Stimulated activated CD4-positive, alpha-beta T cell treated with anti-CD3 and anti-CD28 coated beads, TNF-alpha, amount 100 ng/mL, for 24 hours (primary cell): ENCODE measurements around the gene MARS1.
"Not testable (repeated sequence)": the region's sequence is repeated elsewhere in the genome, so short reads cannot be mapped to it uniquely, and the experiment has no call there.

Experiments used
- DNase-seq, 3 experiments: peaks; one replicate each; pipeline ENCODE4 v3.0.0-alpha.2; 2020; ENCODE audit warnings: low read depth in 3 of 3

The MARS1 gene

DNA sequence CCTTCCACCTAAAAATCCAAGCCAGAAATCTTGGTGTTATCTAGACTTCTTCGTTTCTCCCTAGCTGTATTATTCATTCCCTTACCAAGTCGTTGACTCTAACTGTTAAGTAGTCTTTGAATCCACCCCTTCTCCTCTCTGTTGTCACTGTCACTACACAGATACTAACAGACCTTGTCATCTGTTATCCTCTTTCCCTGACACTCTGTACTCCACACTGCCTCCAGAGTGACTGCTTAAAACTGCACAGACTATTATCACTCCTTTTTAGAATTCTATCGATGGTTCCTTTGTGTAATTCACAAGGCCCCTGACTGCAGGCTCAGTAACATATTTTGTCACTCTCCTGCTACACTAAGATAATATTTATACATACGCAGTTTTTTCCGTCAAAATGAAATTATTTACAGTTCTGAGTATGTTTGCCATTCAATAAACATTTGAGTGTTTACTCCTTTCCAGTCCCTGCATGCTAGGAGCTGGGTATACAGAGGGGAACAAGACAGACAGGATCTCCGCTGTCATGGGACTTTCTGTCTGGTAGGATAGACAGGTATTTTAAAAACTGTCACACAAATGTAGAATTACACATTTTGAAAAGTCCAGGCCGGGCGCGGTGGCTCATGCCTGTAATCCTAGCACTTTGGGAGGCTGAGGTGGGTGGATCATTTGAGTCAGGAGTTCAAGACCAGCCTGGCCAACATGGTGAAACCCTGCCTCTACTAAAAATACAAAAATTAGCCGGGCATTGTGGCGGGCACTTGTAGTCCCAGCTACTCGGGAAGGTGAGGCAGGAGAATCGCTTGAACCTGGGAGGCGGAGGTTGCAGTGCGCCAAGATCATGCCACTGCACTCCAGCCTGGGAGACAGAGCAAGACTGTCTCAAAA, 3.8 kb downstream of the MARS1 start:
- DNase-seq, result no peak

GRCh38 chr12:57495051-57495701, 7.3 kb downstream of the MARS1 start:
- not testable (repeated sequence) for DNase-seq

- DNase-seq, result no peak
These were observed 9.0 kb downstream of the MARS1 start for GRCh38 chr12:57496822-57497221.

DNA sequence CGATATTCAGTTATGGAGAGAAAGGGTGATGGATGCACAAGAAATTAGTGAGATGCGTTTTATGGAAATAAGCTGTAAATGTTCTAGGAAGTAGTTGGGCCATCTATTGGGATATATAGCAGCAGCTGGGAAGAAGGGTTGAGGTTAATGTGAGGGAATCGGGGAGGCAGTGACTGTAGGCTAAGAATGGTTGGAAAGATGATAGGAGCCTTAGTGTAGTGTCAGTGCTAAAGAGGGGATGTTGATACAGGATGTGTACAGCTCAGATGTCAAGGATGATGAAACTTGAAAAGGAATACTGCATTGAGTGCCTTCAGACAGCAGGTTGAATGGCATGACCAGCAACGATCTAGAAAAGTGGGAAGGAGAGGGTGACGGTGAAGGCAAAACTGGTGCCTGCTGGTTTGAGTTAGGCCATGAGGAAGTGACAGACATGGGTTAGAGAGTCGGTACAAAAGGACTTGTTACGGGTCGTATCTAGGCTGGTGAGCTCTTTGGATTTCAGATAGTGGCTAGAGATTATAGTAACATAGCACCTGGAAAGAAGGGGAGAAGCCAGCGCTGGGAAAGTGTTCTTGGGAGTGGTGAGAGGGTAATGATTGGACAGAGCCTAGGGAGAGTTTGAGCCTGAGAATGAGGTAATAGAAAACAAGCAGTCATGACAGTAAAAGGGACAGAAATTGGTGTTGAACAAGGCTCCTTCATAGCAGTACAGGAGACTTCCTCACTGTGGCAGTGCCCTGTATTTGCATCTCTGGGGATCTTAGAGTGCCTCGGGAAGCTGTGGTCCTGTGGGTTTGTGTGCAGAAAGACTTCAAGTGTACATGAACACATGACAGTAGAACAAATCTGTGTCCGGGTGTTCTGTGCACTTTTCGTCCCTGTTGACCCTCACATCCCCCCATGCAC, 9.6 kb downstream of the MARS1 start:
- DNase-seq, result no peak

GRCh38 chr12:57498132-57498502, 10.2 kb downstream of the MARS1 start:
- no peak for DNase-seq

DNA sequence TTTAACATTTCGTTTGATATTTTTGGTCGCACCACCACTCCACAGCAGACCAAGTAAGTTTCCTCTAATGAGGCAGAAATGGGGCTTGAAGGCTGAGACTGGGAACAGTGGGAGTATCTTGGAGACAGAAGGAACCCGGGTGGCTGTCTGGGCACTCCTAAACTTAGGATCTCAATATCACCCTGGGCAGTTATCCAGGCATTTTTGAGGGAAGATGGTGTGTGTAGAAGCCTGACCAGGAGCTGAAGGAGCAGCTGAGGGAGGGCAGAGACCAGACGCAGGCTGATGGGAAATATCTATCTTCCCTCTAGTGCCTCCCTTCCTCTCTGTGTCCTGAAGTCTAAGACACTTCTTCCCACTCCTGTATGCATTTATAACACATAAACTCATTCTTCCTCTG, 10.7 kb downstream of the MARS1 start:
- DNase-seq, result no peak

DNA sequence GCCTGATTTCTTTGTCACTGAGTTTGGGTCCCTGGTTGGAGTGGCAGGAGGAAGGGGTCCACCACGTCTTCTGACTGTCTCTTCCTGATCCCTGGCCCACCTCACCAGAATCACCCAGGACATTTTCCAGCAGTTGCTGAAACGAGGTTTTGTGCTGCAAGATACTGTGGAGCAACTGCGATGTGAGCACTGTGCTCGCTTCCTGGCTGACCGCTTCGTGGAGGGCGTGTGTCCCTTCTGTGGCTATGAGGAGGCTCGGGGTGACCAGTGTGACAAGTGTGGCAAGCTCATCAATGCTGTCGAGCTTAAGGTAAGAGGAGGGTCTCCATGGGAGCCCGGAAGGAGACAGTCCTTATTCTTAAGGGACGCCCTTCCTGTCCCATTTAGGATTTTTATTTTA, 12.3 kb downstream of the MARS1 start:
- DNase-seq, result no peak

DNA sequence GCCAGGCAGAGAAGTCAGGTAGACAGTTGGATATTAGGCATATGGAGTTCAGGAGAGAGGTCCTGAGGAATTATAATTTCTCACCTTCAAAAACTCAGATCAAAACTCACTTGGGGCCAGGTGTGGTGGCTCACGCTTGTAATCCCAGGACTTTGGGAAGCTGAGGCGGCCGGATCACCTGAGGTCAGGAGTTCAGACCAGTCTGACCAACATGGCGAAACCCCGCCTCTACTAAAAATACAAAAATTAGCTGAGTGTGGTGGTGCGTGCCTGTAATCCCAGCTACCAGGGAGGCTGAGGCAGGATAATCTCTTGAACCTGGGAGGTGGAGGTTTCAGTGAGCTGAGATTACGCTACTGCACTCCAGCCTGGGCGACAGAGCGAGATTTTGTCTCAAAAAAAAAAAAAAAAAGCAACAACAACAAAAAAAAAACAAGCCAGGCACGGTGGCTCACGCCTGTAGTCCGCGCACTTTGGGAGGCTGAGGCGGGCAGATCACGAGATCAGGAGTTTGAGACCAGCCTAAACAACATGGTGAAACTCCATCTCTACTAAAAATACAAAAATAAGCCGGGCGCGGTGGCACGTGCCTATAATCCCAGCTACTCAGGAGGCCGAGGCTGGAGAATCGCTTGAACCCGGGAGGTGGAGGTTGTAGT, 14.6 kb downstream of the MARS1 start:
- not testable (repeated sequence) for DNase-seq

DNA sequence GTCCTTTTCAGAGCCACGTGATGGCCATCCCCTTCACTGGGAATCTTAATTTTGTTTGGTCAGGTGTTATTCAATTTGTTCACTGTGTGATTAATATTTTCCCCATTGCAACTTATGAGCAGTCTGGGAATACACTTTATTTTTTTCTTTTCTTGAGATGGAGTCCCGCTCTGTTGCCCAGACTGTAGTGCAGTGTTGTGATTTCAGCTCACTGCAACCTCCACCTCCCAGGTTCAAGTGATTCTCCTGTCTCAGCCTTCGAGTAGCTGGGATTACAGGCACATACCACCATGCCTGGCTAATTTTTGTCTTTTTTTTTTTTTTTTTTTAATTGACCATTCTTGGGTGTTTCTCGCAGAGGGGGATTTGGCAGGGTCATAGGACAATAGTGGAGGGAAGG, 18.7 kb downstream of the MARS1 start:
- not testable (repeated sequence) for DNase-seq

GRCh38 chr12:57507796-57508195, 19.9 kb downstream of the MARS1 start:
- not testable (repeated sequence) for DNase-seq

DNA sequence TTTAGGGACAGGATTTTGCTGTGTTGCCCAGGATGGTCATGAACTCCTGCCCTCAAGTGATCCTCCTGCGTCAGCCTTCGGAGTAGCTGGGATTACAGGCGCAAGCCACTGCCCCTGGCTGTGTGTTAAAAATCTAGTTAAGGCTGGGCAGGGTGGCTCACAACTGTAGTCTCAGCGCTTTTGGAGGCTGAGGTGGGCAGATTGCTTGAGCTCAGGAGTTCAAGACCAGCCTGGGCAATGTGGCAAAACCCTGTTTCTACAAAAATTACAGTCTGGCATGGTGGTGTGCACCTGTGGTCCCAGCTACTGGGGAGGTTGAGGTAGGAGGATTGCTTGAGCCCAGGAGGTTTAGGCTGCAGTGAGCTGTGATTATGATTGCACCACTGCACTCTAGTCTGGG, 23.3 kb downstream of the MARS1 start:
- no peak for DNase-seq

DNA sequence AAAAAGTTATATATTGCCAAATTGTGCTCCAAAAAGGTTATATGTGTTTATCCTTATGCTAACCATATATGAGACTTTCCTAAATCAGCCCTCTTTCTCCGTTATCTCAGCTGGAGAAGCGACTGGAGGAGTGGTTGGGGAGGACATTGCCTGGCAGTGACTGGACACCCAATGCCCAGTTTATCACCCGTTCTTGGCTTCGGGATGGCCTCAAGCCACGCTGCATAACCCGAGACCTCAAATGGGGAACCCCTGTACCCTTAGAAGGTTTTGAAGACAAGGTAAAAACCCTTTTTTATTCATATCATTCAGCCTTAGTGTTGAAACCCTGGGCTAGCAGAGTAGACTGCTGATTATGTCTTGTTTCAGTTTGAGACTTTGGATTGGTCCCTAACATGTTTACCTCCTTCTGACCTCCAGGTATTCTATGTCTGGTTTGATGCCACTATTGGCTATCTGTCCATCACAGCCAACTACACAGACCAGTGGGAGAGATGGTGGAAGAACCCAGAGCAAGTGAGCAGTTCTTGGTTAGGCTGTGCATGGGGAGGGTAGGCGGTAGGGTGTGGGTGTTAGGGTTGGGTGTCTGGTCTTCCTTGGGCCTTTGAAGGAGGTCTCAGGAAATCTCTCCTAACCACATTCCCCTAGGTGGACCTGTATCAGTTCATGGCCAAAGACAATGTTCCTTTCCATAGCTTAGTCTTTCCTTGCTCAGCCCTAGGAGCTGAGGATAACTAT, 23.9 kb downstream of the MARS1 start:
- DNase-seq, result no peak

GRCh38 chr12:57512665-57513064, 24.8 kb downstream of the MARS1 start:
- no peak for DNase-seq

DNA sequence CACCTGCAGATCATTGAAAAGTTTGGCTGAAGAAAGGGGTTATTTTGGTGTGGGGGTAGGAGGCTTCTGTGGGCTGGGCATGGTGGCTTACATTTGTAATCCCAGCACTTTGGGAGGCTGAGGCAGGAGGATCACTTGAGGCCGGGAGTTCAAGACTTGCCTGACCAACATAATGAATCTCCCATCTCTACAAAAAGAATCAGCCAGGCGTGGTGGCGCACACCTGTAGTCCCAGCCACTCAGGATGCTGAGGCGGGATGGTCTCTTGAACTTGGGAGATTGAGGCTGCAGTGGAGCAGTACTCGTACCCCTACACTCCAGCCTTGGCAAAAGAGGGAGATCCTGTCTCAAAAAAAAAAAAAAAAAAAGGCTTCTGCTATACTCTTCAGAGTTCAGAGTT, 25.4 kb downstream of the MARS1 start:
- no peak for DNase-seq

GRCh38 chr12:57513677-57514076, 25.8 kb downstream of the MARS1 start:
- not testable (repeated sequence) for DNase-seq

DNA sequence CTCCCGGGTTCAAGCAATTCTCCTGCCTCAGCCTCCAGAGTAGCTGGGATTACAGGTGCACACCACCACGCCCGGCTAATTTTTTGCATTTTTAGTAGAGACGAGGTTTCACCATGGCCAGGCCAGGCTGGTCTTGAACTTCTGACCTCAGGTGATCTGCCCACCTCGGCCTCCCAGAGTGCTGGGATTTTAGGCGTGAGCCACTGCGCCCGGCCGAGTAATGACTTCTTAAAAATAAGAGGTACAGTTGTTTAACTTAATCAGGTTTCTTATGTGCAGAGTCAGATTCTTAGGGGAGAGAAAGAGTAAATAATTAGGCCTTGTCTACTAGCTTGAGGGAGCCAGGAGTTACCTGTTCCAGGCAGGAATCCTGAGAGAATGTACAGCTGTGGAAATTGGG, 26.4 kb downstream of the MARS1 start:
- DNase-seq, result not testable (repeated sequence)

- no peak for DNase-seq
These were observed 27.0 kb downstream of the MARS1 start for GRCh38 chr12:57514720-57515407.

- DNase-seq, result no peak
These were observed 27.6 kb downstream of the MARS1 start for GRCh38 chr12:57515408-57515933.

DNA sequence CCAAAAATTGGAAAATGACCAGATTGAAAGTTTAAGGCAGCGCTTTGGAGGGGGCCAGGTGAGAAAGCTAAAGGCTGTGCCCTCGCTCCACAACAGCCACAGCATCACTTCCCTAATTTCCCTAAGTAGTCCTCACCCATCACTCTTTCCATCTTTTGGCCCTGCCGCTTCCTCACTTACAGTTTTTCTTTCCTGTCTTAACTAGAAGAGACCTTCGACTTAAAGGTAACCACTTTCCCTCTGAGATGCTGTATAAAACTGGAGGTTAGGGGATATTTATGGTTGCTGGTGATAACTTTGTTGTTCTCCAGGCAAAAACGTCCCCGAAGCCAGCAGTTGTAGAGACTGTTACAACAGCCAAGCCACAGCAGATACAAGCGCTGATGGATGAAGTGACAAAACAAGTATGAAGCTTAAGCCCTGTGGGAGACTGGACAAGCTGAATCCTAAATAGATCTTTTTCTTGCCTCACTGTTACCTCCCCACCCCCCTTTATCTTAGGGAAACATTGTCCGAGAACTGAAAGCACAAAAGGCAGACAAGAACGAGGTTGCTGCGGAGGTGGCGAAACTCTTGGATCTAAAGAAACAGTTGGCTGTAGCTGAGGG, 28.2 kb downstream of the MARS1 start:
- no peak for DNase-seq
